ENCODE data around the gene OR5H1.

- TF ChIP-seq, protein P1, sequence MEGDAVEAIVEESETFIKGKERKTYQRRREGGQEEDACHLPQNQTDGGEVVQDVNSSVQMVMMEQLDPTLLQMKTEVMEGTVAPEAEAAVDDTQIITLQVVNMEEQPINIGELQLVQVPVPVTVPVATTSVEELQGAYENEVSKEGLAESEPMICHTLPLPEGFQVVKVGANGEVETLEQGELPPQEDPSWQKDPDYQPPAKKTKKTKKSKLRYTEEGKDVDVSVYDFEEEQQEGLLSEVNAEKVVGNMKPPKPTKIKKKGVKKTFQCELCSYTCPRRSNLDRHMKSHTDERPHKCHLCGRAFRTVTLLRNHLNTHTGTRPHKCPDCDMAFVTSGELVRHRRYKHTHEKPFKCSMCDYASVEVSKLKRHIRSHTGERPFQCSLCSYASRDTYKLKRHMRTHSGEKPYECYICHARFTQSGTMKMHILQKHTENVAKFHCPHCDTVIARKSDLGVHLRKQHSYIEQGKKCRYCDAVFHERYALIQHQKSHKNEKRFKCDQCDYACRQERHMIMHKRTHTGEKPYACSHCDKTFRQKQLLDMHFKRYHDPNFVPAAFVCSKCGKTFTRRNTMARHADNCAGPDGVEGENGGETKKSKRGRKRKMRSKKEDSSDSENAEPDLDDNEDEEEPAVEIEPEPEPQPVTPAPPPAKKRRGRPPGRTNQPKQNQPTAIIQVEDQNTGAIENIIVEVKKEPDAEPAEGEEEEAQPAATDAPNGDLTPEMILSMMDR (IDR thresholded peaks at IDR 0.05), result no peak
- TF ChIP-seq POLR2A (IDR thresholded peaks at IDR 0.05), result no peak
- no peak for TF ChIP-seq POLR2AphosphoS5 (IDR thresholded peaks at IDR 0.05)
These were observed 35.9 kb downstream of the OR5H1 start, which contains the start of gene OR5H15 for GRCh38 chr3:98166396-98166795.
